Measurements from ENCODE around the gene TNP2. TPM values are rescaled to one million over a fixed set of nuclear protein-coding genes. Genes with fewer than 3 reads are reported as not detected.

The TNP2 gene
- total RNA-seq, 1 experiment from 2014 or later = not detected

DNA sequence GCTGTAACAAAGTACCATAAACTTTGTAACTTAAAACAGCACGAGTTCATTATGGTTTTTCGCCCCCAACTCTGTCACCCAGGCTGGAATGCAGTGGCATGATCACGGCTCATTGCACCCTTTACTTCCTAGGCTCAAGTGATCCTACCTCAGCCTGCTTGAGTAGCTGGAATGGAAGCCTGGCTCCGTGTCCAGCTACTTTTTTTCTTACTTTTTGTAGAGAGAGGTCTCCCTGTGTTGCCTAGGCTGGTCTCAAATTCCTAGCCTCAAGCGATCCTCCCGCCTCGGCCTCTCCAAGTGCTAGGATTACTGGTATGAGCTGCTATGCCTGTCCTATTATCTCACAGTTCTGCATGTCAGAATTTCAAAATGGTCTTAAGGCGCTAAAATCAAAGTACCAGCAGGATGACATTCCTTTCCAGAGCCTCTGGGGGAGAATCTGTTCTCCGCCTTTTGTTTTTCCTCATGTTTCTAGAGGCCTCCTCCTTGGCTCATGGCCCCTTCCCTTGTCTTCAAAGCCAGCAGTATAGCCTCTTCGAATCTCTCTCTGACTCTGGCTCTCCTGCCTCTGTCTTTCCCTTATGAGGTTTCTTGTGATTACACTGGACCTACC is 22.1 kb upstream of the TNP2 start:
- no peak for ATAC-seq
- RAD21 ChIA-PET (ENCODE audit: low non-redundant PET in 1 of 2, low total read pairs in 2 of 2, uncharacterized antibody in 2 of 2, unreplicated experiment in 2 of 2) = no interaction called here
- POLR2A ChIA-PET = no interaction called here

More for the DNA sequence above, 22.1 kb upstream of the TNP2 start:
- DNase-seq (ENCODE audit: low read depth, low spot score) = no peak
- Histone ChIP-seq H3K9ac (ENCODE audit: low read length) (no peak overlapping the region), H3K27ac (ENCODE audit: low read depth, low read length) (no peak overlapping the region), H3K36me3 (ENCODE audit: control insufficient read depth in 1 of 2, insufficient read depth in 2 of 2, low read length in 2 of 2) (no peaks in the 10 kb centered on the region), H3K9me3 (ENCODE audit: control insufficient read depth in 1 of 2, insufficient read depth in 1 of 2, low read depth in 1 of 2, low read length in 2 of 2) (no peaks in the 10 kb centered on the region), H3K4me3 (replicated peaks in 1 of 2; ENCODE audit: low read depth in 1 of 2, low read length in 2 of 2) (no peak overlapping the region), H3K4me2 (ENCODE audit: low read length) (no peak overlapping the region), H3K79me2 (ENCODE audit: insufficient read depth, low read length) (no peaks in the 10 kb centered on the region), H3K4me1 (ENCODE audit: control insufficient read depth in 1 of 2, insufficient read depth in 2 of 2, low read length in 2 of 2) (no peaks in the 10 kb centered on the region), H3K9me2 (ENCODE audit: insufficient read depth) (no peaks in the 10 kb centered on the region), H4K20me1 (ENCODE audit: insufficient read depth) (no peaks in the 10 kb centered on the region), H2AFZ (ENCODE audit: low read depth, low read length, poor library complexity, severe bottlenecking) (no peak overlapping the region), H3K27me3 (ENCODE audit: insufficient read depth, low read length) (no peaks in the 10 kb centered on the region)
- intact Hi-C loops (cut with micrococcal nuclease) = no loop called here
- CTCF ChIA-PET = no interaction called here
- no TSS peak for BruUV-seq (replicated peaks)
- TF ChIP-seq CTCF (IDR thresholded peaks at IDR 0.05 in 2 of 3, conservative IDR thresholded peaks at IDR 0.05 in 1 of 3; ENCODE audit: borderline replicate concordance in 1 of 3, insufficient read depth in 1 of 3, low read depth in 2 of 3, low read length in 2 of 3) = no peak
- TF ChIP-seq CEBPB (IDR thresholded peaks at IDR 0.05; ENCODE audit: low read depth) = no peak
- TF ChIP-seq FOSL1 (IDR thresholded peaks at IDR 0.05; ENCODE audit: low read depth) = no peak
- TF ChIP-seq POLR2A (IDR thresholded peaks at IDR 0.05; ENCODE audit: borderline replicate concordance, extremely low read depth, insufficient read depth, insufficient read length) = no peak
- no peak for TF ChIP-seq TCF7L2 (IDR thresholded peaks at IDR 0.05; ENCODE audit: borderline replicate concordance, extremely low read depth, insufficient read depth, insufficient read length)
- no peak for TF ChIP-seq ZFX (IDR thresholded peaks at IDR 0.05)
- TF ChIP-seq, protein P1, sequence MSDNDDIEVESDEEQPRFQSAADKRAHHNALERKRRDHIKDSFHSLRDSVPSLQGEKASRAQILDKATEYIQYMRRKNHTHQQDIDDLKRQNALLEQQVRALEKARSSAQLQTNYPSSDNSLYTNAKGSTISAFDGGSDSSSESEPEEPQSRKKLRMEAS (IDR thresholded peaks at IDR 0.05) = no peak
- no peak for TF ChIP-seq SRF (IDR thresholded peaks at IDR 0.05; ENCODE audit: low read depth)
- TF ChIP-seq ZNF274 (IDR thresholded peaks at IDR 0.05; ENCODE audit: low read depth, low read length) = no peak
- TF ChIP-seq EZH2phosphoT487 (IDR thresholded peaks at IDR 0.05; ENCODE audit: borderline replicate concordance) = no peak
- no peak for TF ChIP-seq ATF3 (IDR thresholded peaks at IDR 0.05)
- TF ChIP-seq SP1 (IDR thresholded peaks at IDR 0.05; ENCODE audit: low read depth) = no peak
- TF ChIP-seq SIN3A (IDR thresholded peaks at IDR 0.05; ENCODE audit: low read depth) = no peak
- TF ChIP-seq EZH2 (IDR thresholded peaks at IDR 0.05) = no peak
- no peak for TF ChIP-seq JUND (IDR thresholded peaks at IDR 0.05)
- TF ChIP-seq YY1 (IDR thresholded peaks at IDR 0.05; ENCODE audit: extremely low read depth, insufficient replicate concordance, low read depth, low read length) = no peak
- TF ChIP-seq ELF1 (IDR thresholded peaks at IDR 0.05; ENCODE audit: borderline replicate concordance, low read depth) = no peak
- TF ChIP-seq CBX3 (IDR thresholded peaks at IDR 0.05; ENCODE audit: low read depth) = no peak
- TF ChIP-seq REST (IDR thresholded peaks at IDR 0.05; ENCODE audit: low read depth) = no peak
- TF ChIP-seq POLR2AphosphoS5 (IDR thresholded peaks at IDR 0.05; ENCODE audit: low read depth, low read length) = no peak
